ENCODE measurements around the gene SHFL. TPM values are rescaled to one million over a fixed set of nuclear protein-coding genes. Genes with fewer than 3 reads are reported as not detected.

SHFL gene
- total RNA-seq, 1 donor from 2014 or later = 98.0 TPM

DNA sequence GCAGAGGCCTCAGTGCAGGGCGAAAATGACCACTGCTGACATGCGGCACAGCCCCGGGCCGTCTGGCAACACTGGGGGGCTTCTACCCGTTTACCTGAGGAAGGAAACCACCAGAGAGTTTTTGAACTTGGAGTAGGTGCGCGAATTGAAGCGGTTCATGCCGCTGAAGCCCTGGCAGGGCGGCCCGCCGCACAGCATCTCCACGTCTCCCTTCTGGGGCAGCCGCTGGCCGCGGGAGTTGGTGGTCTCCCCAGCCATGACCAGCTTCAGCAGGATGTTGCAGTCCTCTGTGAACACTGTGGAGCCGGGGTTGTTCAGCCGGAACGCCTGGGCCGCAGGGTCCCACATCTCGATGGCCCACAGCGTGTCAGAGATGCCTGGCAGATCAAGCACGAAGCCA is 53.8 kb downstream of the SHFL start:
- DNase-seq (ENCODE audit: low spot score in 2 of 2) = no peak
- TF ChIP-seq, protein P1, sequence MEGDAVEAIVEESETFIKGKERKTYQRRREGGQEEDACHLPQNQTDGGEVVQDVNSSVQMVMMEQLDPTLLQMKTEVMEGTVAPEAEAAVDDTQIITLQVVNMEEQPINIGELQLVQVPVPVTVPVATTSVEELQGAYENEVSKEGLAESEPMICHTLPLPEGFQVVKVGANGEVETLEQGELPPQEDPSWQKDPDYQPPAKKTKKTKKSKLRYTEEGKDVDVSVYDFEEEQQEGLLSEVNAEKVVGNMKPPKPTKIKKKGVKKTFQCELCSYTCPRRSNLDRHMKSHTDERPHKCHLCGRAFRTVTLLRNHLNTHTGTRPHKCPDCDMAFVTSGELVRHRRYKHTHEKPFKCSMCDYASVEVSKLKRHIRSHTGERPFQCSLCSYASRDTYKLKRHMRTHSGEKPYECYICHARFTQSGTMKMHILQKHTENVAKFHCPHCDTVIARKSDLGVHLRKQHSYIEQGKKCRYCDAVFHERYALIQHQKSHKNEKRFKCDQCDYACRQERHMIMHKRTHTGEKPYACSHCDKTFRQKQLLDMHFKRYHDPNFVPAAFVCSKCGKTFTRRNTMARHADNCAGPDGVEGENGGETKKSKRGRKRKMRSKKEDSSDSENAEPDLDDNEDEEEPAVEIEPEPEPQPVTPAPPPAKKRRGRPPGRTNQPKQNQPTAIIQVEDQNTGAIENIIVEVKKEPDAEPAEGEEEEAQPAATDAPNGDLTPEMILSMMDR (IDR thresholded peaks at IDR 0.05) = no peak
- Histone ChIP-seq H3K27ac (no peak overlapping the region), H3K4me1 (no peaks in the 10 kb centered on the region), H3K4me3 (no peak overlapping the region), H3K9me3 (no peaks in the 10 kb centered on the region), H3K27me3 (no peaks in the 10 kb centered on the region), H3K36me3 (peaks cover 82 to 99% of the 10 kb centered on the region in 2 donors)
- intact Hi-C loops (cut with DNase I) = no loop called here

DNA sequence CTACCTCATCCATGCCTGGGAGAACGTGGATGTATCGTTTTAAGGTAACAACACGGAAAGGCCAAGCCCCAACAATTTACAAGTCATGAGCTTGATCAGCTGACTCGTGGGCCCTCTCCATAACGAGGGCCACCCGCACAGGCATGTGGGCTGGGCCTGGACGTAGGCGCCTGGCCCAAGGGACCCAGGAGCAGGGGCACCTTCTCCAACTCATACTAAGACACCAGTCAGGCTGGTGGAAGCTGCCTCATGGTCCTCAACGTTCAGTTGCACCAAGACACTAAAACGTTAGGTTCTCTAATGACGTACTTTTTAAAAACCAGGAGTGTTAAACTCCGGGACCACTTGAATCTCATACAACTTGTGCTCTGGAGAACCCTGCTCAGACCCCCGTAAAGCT is 55.4 kb downstream of the SHFL start:
- intact Hi-C loops (cut with DNase I) = no loop called here
- DNase-seq (ENCODE audit: low spot score in 2 of 2) = no peak
- no peak overlapping the region for H3K27ac ChIP-seq
- TF ChIP-seq, protein P1 (IDR thresholded peaks at IDR 0.05) = no peak
- peaks cover 89 to 100% of the 10 kb centered on the region in 2 donors for H3K36me3 ChIP-seq
- no peaks in the 10 kb centered on the region for H3K27me3 ChIP-seq
- H3K9me3 ChIP-seq = no peaks in the 10 kb centered on the region
- H3K4me1 ChIP-seq = no peaks in the 10 kb centered on the region
- H3K4me3 ChIP-seq = no peak overlapping the region

DNA sequence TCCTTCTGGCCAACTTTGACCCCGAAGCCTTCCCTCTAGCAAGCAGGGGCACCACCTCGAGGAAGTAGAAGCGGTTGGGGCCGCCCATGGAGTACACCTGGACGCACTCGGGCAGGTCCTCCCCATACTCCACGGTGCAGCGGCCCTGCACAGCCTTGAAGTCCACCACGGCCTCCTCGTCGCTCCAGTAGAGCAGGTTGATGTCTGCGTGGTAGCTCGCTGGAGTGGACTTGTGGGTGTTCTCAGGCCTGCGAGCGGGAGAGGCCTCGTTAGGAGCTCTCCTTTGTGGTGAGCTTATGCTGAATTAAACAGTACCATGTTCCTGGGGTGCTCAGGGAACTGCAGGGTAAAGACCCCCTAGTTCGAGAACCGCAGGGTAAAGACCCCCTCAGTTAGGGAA is 55.9 kb downstream of the SHFL start:
- intact Hi-C loops (cut with DNase I) = no loop called here
- DNase-seq (ENCODE audit: low spot score in 2 of 2) = no peak
- Histone ChIP-seq H3K36me3 (peaks cover 87 to 100% of the 10 kb centered on the region in 2 donors), H3K4me1 (no peaks in the 10 kb centered on the region), H3K27ac (no peak overlapping the region), H3K9me3 (no peaks in the 10 kb centered on the region), H3K27me3 (no peaks in the 10 kb centered on the region), H3K4me3 (no peak overlapping the region)
- TF ChIP-seq, protein P1 (IDR thresholded peaks at IDR 0.05) = no peak

Other genes starting within 250 kb of the SHFL start
- gene OLFM2, start 149.8 kb upstream of the SHFL start, total RNA-seq = 0.96 TPM
- 13.6 TPM for gene COL5A3, start 75.8 kb upstream of the SHFL start, total RNA-seq
- gene RDH8, start 72.8 kb upstream of the SHFL start, total RNA-seq = not detected
- not detected for gene ANGPTL6, start 16.4 kb downstream of the SHFL start, total RNA-seq
- not detected for gene PPAN, start 20.0 kb downstream of the SHFL start, total RNA-seq
- gene P2RY11, start 25.4 kb downstream of the SHFL start, total RNA-seq = 10.5 TPM
- gene EIF3G, start 33.6 kb downstream of the SHFL start, total RNA-seq = 241 TPM
- 54.0 TPM for gene DNMT1, start 108.6 kb downstream of the SHFL start, total RNA-seq
- 24.3 TPM for gene S1PR2, start 145.0 kb downstream of the SHFL start, total RNA-seq
- gene MRPL4, start 165.9 kb downstream of the SHFL start, total RNA-seq = 72.9 TPM
- 74.8 TPM for gene ICAM1, start 184.8 kb downstream of the SHFL start, total RNA-seq
- not detected for gene ICAM4, start 200.6 kb downstream of the SHFL start, total RNA-seq
- gene ICAM5, start 203.6 kb downstream of the SHFL start, total RNA-seq = 2.2 TPM
- gene ZGLP1, start 223.5 kb downstream of the SHFL start, total RNA-seq = not detected
- 16.8 TPM for gene FDX2, start 229.7 kb downstream of the SHFL start, total RNA-seq
- 51.8 TPM for gene RAVER1, start 247.2 kb downstream of the SHFL start, total RNA-seq

Data from ascending aorta (tissue), 2 donors.